Measurements from ENCODE around the gene FBL. TPM values are rescaled to one million over a fixed set of nuclear protein-coding genes. Genes with fewer than 3 reads are reported as not detected.
A peak's percentile ranks its signal among the peaks of the same experiment; 100 is the strongest.
"Not testable (repeated sequence)": the region's sequence is repeated elsewhere in the genome, so short reads cannot be mapped to it uniquely, and the experiment has no call there.

Gene FBL
- total and polyA plus RNA-seq, 2 of the 13 experiments (the other 11 are each of a cell fraction or from before 2014, with no cell fraction given): 153 to 468 TPM

DNA sequence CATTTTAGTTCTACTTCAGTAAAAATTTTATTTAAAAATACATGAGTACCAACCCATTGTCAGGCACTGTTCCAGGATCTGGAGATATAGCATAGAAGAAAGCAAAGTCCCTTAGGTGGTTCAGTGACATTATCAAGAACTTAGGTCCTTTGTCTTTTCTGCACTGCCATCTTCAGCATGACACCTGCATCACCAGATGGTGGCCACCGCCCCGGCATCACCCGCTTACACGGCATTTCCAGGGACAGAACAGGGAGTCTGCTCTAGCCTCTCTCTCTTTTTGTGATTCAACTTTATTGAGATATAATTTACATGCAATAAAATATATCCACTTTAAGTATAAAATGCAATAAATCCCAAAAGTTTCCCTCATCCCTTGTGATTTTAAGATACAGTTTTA is 35.8 kb downstream of the FBL start (continued):
- TF ChIP-seq, protein P1, sequence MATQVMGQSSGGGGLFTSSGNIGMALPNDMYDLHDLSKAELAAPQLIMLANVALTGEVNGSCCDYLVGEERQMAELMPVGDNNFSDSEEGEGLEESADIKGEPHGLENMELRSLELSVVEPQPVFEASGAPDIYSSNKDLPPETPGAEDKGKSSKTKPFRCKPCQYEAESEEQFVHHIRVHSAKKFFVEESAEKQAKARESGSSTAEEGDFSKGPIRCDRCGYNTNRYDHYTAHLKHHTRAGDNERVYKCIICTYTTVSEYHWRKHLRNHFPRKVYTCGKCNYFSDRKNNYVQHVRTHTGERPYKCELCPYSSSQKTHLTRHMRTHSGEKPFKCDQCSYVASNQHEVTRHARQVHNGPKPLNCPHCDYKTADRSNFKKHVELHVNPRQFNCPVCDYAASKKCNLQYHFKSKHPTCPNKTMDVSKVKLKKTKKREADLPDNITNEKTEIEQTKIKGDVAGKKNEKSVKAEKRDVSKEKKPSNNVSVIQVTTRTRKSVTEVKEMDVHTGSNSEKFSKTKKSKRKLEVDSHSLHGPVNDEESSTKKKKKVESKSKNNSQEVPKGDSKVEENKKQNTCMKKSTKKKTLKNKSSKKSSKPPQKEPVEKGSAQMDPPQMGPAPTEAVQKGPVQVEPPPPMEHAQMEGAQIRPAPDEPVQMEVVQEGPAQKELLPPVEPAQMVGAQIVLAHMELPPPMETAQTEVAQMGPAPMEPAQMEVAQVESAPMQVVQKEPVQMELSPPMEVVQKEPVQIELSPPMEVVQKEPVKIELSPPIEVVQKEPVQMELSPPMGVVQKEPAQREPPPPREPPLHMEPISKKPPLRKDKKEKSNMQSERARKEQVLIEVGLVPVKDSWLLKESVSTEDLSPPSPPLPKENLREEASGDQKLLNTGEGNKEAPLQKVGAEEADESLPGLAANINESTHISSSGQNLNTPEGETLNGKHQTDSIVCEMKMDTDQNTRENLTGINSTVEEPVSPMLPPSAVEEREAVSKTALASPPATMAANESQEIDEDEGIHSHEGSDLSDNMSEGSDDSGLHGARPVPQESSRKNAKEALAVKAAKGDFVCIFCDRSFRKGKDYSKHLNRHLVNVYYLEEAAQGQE (IDR thresholded peaks at IDR 0.05; ENCODE audit: borderline replicate concordance in 1 of 2, low read depth in 1 of 2, low read length in 2 of 2): no peak
- TF ChIP-seq ZNF790 (CRISPR knock-in tag; IDR thresholded peaks at IDR 0.05; ENCODE audit: borderline replicate concordance) (no peak), HMGA1 (CRISPR knock-in tag; conservative IDR thresholded peaks at IDR 0.05) (no peak), ATF7-NPFF (CRISPR knock-in tag; IDR thresholded peaks at IDR 0.05; ENCODE audit: low read depth) (no peak), TFE3 (CRISPR knock-in tag; IDR thresholded peaks at IDR 0.05) (no peak)

- no peak for TF ChIP-seq ZNF253 (CRISPR knock-in tag; IDR thresholded peaks at IDR 0.05; ENCODE audit: borderline replicate concordance)
- TF ChIP-seq ZNF331 (CRISPR knock-in tag; IDR thresholded peaks at IDR 0.05): peak; percentile 98
- H3K27me3 ChIP-seq (ENCODE audit: control insufficient read depth in 1 of 2, insufficient read depth in 2 of 2, low read length in 2 of 2): no peaks in the 10 kb centered on the region; a peak in 1 of 5 replicates
- 19% methylated on average over 3 of the region's 4 CpGs for WGBS (ENCODE audit: low lambda C conversion rate)
- H3K79me2 ChIP-seq (ENCODE audit: insufficient read depth, low read length): no peaks in the 10 kb centered on the region
- no peak overlapping the region for H2AFZ ChIP-seq (ENCODE audit: low read length)
- H3K4me2 ChIP-seq (ENCODE audit: low read depth, low read length): no peak overlapping the region
- ChIA-PET CTCF (ENCODE audit: low intra/inter-chr PET ratio, low total read pairs) (no interaction called here), POLR2A (no interaction called here)
- no peak overlapping the region for H3K9ac ChIP-seq (ENCODE audit: insufficient read depth, low read depth, low read length)
- no peaks in the 10 kb centered on the region for H3K9me3 ChIP-seq (ENCODE audit: low read length)
- H3K27ac ChIP-seq (ENCODE audit: extremely low read length, insufficient read depth, low read length): no peak overlapping the region
- no peak for FAIRE-seq
- no peaks in the 10 kb centered on the region for H3K36me3 ChIP-seq (replicated peaks in 1 of 2; ENCODE audit: control insufficient read depth in 1 of 2, insufficient read depth in 2 of 2, low read length in 2 of 2)
- intact Hi-C loops (cut with micrococcal nuclease; ENCODE audit: unreplicated experiment) (no loop called here), in situ Hi-C loops (cut with HindIII; ENCODE audit: extremely low pct_ligation_motif_present, low pct_unique_long_range_greater_than_20kb) (no loop called here)
- H3K4me1 ChIP-seq (ENCODE audit: insufficient read depth, low read length): no peaks in the 10 kb centered on the region
- no peaks in the 10 kb centered on the region for H4K20me1 ChIP-seq (ENCODE audit: insufficient read depth, low read length)
- DNase-seq (ENCODE audit: low spot score): no peak
- no peak for ATAC-seq
- no peak overlapping the region for H3K4me3 ChIP-seq (replicated peaks in 1 of 3; ENCODE audit: insufficient read depth in 1 of 3, low read depth in 2 of 3, low read length in 3 of 3)
- no TSS peak for BruUV-seq (replicated peaks)
Observed at GRCh38 chr19:39809368-39809767, 36.8 kb downstream of the FBL start.

- H3K9me3 ChIP-seq (ENCODE audit: low read length); ATAC-seq; H3K4me3 ChIP-seq (replicated peaks in 1 of 3; ENCODE audit: insufficient read depth in 1 of 3, low read depth in 2 of 3, low read length in 3 of 3); intact Hi-C loops (cut with micrococcal nuclease; ENCODE audit: unreplicated experiment); CTCF ChIA-PET (ENCODE audit: low intra/inter-chr PET ratio, low total read pairs); H3K27ac ChIP-seq (ENCODE audit: extremely low read length, insufficient read depth, low read length); H4K20me1 ChIP-seq (ENCODE audit: insufficient read depth, low read length); H3K27me3 ChIP-seq (ENCODE audit: control insufficient read depth in 1 of 2, insufficient read depth in 2 of 2, low read length in 2 of 2); H2AFZ ChIP-seq (ENCODE audit: low read length); BruUV-seq (replicated peaks); in situ Hi-C loops (cut with HindIII; ENCODE audit: extremely low pct_ligation_motif_present, low pct_unique_long_range_greater_than_20kb); H3K4me2 ChIP-seq (ENCODE audit: low read depth, low read length); DNase-seq (ENCODE audit: low spot score); H3K4me1 ChIP-seq (ENCODE audit: insufficient read depth, low read length); H3K79me2 ChIP-seq (ENCODE audit: insufficient read depth, low read length); FAIRE-seq; H3K36me3 ChIP-seq (replicated peaks in 1 of 2; ENCODE audit: control insufficient read depth in 1 of 2, insufficient read depth in 2 of 2, low read length in 2 of 2); H3K9ac ChIP-seq (ENCODE audit: insufficient read depth, low read depth, low read length); POLR2A ChIA-PET: not testable (repeated sequence)
- 64% methylated on average over 7 of the region's 7 CpGs for WGBS (ENCODE audit: low lambda C conversion rate)
Observed at GRCh38 chr19:39808688-39809087, 37.5 kb downstream of the FBL start.
